Fibroblast of skin of scalp (primary cell): Measurements from ENCODE around the gene LCMT1. TPM values are rescaled to one million over a fixed set of nuclear protein-coding genes. Genes with fewer than 3 reads are reported as not detected.
A peak's percentile ranks its signal among the peaks of the same experiment; 100 is the strongest.
"Not testable (repeated sequence)": the region's sequence is repeated elsewhere in the genome, so short reads cannot be mapped to it uniquely, and the experiment has no call there.

Experiments
- DNase-seq: peaks from one replicate; pipeline ENCODE4 v3.0.0-alpha.2; 2013
- polyA plus RNA-seq, 2 experiments: library from polyadenylated mRNA; unstranded; fragments of 120-200 nt; gene quantifications; one replicate each; pipeline ENCODE4 v1.2.1, GENCODE V29; 2013; ENCODE audit not compliant: insufficient read length in 2 of 2

Gene LCMT1
- polyA plus RNA-seq (2013, experiment 1 of 2; ENCODE audit: insufficient read length) = 39.4 TPM
- 39.6 TPM for polyA plus RNA-seq (2013, experiment 2 of 2; ENCODE audit: insufficient read length)

- peak; percentile 98 for DNase-seq
These were observed at the start of gene LCMT1 for GRCh38 chr16:25111403-25112166. Gene LCMT1, plus strand, starts transcription at chr16:25111742. Its CDS starts 142 bp downstream, at chr16:25111884.

DNA sequence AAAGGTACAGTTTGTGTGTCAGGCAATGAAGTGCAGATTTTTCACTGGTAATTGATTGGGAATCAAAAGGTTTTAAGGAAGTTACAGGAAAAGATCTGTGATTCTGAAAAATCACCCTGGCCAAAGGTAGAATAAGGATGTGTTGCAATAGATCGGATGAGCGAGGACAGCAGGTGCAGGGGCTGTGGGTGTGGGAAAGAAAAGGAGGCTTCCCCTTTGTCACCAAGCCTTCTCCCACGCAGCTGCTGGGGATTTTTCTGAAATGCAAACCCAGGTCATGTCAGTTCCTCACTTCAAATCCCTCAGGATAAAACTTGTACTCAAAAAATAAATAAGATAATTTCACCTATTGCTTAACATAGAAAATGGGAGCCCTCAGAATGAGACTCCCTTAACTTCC, 48.4 kb upstream of the LCMT1 start:
- no peak for DNase-seq

GRCh38 chr16:25063865-25064264, 47.7 kb upstream of the LCMT1 start:
- peak; percentile 27 for DNase-seq

GRCh38 chr16:25064281-25064680, 47.3 kb upstream of the LCMT1 start:
- DNase-seq = not testable (repeated sequence)

- DNase-seq = no peak
These were observed 46.6 kb upstream of the LCMT1 start for GRCh38 chr16:25064937-25065336.

DNA sequence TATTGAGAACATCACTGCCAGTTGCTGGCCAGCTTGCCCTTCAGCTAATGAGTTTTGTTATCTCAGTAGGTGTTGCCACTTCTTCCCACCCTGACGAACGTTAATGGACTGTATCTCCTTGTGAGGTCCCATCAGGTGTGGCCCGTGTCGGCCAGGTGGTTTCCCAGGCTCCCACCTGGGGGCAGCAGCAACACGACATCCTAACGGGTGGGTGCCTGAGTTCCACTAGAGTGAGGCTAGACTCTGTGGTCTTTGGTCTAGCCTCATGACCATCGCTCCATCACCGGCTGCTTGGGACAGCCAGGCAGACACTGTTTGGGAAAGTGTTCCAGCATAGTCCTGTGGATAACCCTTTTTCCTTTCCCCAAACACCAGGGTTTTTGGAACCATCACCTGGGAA, 45.6 kb upstream of the LCMT1 start:
- DNase-seq = no peak

GRCh38 chr16:25066426-25066746, 45.2 kb upstream of the LCMT1 start:
- DNase-seq = no peak

DNA sequence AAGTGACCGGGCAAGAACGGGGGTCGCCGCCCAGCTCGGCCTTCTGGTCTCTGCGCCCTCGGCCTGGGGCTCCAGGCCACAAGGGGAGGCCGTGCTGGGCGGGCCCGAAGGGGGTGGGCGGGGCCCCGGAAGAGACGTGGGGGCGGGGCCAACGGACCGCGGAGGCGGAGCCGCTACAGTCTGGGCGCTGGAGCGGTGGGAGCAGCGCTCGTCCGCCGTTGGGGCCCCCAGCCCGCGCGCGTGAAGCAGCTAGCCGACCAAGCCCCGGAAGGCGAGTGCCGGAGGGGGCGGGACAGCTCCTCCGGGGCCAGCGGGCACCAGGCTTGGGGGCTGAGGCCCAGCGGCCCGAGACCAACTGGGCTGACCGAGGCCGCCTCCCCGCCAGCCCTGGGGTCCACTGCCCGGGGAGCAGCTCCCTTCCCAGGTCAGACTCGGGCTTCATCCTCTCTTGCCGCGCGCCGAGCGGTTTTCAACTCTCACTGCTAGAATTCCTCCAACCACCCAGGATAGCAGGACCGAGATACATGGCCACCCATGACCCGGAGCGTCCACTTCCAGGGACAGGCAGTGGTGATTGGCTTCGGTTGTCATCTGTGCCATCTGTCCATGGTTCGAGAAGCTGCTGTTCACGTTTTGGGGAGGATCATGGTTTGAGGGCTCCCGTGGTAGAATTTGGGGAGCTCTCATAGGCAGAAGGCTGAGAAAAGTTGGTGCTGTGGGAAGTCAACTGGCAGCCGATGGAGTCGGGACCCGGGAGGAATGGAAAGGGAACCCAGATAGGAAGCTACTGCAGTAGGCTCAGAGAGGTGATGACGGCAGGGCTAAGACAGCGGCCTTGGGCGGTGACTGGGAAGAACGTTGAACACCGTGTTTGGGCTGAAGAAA, 44.6 kb upstream of the LCMT1 start:
- peak; percentile 80 for DNase-seq

DNA sequence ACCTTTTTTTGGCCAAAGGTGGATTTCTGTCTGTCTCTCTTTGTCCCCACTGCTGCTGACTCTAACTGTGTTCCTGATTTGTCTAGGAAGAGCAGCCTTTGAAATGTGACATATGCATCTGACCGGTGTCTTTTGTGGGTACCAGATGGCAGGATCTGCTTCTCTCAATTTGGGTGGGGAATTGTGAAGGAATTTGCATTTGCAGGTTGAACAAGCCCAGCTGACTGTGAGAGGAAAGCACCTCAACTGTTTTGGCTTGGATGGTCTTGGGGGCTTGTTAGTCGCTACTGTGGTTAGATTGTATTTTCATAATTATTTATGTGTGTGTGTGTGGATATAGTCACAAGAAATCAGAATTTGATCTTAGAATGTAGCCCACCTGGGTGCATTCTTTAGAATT, 37.7 kb upstream of the LCMT1 start:
- DNase-seq = no peak

GRCh38 chr16:25078386-25078978, 33.1 kb upstream of the LCMT1 start:
- DNase-seq = no peak

DNA sequence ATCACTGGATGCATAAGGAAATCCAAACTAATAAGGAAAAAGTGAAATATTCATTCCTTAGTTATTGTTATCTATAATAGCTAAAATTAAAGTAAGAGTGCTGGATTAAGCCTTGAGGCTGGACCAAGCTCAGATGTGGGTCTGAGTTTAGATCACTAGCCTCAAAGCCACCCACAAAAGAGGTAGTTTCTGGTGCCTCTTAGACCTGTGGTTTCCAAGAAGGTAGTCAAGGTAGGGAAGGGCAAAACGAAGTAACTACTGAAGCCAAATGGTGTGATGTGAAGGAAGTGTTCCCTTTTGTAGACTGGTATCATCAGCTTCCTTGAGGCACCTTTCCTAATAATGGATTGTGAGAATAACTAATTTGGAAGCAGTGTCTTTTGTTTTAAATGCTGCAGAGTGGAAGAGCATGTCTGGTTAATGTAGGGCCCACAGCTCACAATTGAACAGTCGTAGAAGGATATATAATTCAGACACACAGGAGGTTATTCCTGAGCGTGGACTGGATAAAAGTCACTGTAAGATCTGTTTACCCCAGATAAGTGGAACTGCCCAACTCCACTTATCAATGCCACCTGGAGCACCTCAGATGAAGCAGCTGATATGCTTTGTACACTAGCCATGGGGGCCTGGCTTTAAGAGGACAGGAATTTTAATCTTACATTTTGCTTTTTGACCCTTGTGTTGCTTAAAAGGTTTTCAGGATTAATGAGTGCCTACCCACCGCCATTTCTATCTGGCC, 31.7 kb upstream of the LCMT1 start:
- no peak for DNase-seq

DNA sequence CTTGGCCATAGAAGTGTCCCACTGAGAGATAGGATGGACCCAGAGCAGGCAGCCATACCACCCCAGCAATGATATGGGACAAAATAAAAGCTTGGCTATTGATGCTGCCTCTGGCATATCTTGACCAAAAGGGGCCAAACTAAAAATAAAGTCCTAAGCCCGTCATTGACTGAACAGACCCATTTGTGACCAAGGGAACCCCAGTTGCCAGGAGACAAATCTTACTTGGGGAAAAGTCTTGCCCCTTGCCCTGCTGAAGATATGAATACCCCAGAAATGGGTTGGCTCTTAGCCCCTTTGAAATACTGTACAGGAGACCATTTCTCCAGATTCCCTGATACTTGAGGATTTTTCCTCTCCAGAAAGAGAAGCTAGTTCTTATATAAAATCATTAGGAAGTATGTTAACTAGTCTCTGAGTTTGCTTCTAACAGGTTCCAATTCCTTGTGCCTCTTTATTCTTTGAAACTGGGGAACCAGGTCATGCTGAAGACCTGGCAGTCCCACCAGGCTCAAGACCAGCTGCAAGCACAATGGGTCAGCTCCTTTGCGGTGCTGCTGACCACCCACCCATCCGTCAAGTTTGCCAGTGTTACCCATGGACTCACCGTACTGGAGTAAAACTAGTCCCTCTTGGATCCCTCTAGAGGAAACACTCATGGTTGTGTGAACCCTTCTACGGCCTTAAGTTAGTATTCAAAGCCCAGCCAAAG, 31.0 kb upstream of the LCMT1 start:
- no peak for DNase-seq

GRCh38 chr16:25081702-25082101, 29.8 kb upstream of the LCMT1 start:
- DNase-seq = no peak

GRCh38 chr16:25083065-25083464, 28.5 kb upstream of the LCMT1 start:
- DNase-seq = no peak

GRCh38 chr16:25083701-25084100, 27.8 kb upstream of the LCMT1 start:
- no peak for DNase-seq

DNA sequence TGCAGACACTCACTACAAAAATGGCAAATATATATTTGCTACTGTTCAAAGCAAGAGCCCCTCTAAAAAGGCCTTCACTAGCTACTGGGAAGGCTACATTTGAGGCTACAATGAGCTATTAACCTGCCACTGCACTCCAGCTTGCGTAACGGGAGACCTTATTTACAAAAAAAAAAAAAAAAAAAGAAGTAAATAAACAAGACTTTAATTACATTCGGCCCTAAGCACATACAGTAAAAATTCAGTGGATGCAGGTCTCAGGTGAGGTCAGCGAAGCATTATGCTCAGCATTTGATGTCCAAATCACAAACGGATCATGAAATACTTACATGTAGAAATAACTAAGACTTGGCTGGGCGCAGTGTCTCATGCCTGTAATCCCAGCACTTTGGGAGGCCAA, 26.7 kb upstream of the LCMT1 start:
- no peak for DNase-seq

- DNase-seq = peak; percentile 51
These were observed 23.8 kb upstream of the LCMT1 start for GRCh38 chr16:25087761-25088160.

- DNase-seq = no peak
These were observed 22.2 kb upstream of the LCMT1 start for GRCh38 chr16:25089351-25089750.

DNA sequence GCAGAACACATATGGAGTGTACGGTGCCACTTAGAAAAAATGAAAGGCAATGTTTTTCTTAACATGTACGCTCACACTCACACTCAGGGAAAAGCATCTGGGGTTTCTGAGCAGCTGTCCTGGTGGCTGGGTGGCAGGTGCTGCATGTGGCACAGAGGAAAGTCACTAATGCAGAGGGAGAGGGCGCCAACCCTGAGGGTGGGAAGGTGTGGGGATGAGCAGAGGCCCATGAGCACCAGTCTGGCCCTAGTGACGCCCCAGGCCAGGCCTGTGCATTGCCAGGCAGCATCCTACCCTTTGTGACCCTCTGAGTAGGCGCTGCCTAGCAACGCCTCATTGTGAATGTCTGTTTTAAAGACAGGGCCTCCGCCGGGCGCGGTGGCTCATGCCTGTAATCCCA, 19.1 kb upstream of the LCMT1 start:
- DNase-seq = no peak

GRCh38 chr16:25093208-25094061, 18.1 kb upstream of the LCMT1 start:
- DNase-seq = no peak

DNA sequence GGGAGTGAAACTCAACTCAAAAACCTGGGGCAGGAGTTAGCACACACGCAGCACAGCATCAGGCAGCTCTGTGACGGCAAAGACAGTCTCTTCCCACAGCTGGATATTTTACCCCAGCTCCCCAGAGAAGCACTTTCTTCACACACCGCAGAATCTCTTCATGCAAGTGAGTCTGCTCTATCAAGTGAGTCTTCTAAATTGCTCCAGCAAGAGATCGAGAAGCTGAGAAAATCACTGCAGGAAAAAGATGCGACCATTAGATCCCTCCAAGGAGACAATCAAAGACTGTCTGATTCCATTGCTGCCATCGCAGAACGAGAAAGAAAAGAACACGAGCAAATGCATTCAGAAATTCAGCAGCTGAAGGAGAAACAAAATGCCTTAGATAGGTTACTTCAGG, 16.9 kb upstream of the LCMT1 start:
- no peak for DNase-seq
